ENCODE results near the gene TRA2A.

- TF ChIP-seq POLR2AphosphoS5 (IDR thresholded peaks at IDR 0.05) = no peak
- TF ChIP-seq, protein P1, sequence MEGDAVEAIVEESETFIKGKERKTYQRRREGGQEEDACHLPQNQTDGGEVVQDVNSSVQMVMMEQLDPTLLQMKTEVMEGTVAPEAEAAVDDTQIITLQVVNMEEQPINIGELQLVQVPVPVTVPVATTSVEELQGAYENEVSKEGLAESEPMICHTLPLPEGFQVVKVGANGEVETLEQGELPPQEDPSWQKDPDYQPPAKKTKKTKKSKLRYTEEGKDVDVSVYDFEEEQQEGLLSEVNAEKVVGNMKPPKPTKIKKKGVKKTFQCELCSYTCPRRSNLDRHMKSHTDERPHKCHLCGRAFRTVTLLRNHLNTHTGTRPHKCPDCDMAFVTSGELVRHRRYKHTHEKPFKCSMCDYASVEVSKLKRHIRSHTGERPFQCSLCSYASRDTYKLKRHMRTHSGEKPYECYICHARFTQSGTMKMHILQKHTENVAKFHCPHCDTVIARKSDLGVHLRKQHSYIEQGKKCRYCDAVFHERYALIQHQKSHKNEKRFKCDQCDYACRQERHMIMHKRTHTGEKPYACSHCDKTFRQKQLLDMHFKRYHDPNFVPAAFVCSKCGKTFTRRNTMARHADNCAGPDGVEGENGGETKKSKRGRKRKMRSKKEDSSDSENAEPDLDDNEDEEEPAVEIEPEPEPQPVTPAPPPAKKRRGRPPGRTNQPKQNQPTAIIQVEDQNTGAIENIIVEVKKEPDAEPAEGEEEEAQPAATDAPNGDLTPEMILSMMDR (IDR thresholded peaks at IDR 0.05) = no peak
These were observed 59.7 kb downstream of the TRA2A start for GRCh38 chr7:23472046-23472445.
